SU-DHL-6 (cell line): ENCODE results near the gene SEPHS1.
"Not testable (repeated sequence)": the region's sequence is repeated elsewhere in the genome, so short reads cannot be mapped to it uniquely, and the experiment has no call there.

Source experiments
- H2AFZ ChIP-seq: fragments of 200-600 bp; sonication (generic); 2 replicates; pipeline ENCODE4 v1.6.1; 2014; ENCODE audit warnings: low read depth, mild to moderate bottlenecking, moderate library complexity, mixed read lengths, antibody characterized with exemption, low read length; ENCODE audit not compliant: severe bottlenecking
- H3F3A ChIP-seq: fragments of 200-600 bp; shearing (Covaris generic); 2 replicates; pipeline ENCODE4 v1.6.0; 2016; ENCODE audit warnings: antibody characterized with exemption, mild to moderate bottlenecking; ENCODE audit not compliant: insufficient read depth
- H3K27ac ChIP-seq: fragments of 200-600 bp; sonication (generic); 2 replicates; pipeline ENCODE4 v1.5.1; 2016; ENCODE audit warnings: low read depth, mild to moderate bottlenecking, low read length, moderate library complexity, mixed read lengths
- H3K27me3 ChIP-seq: fragments of 200-600 bp; sonication (generic), shearing (Covaris generic); 2 replicates; pipeline ENCODE4 v1.6.0; 2014; ENCODE audit warnings: mild to moderate bottlenecking, low read length
- H3K36me3 ChIP-seq: fragments of 200-600 bp; sonication (generic); 2 replicates; pipeline ENCODE4 v1.6.1; 2014; ENCODE audit warnings: mild to moderate bottlenecking, low read length, mixed read lengths
- H3K4me2 ChIP-seq: fragments of 300-600, 200-600 bp; shearing (Covaris generic), sonication (generic); 2 replicates; pipeline ENCODE4 v1.6.0; 2014; ENCODE audit warnings: low read length, low read depth, mild to moderate bottlenecking; ENCODE audit not compliant: poor library complexity, severe bottlenecking
- H3K4me3 ChIP-seq: fragments of 200-600 bp; sonication (generic); 2 replicates; pipeline ENCODE4 v1.5.1; 2014; ENCODE audit warnings: antibody characterized with exemption, low read length, mild to moderate bottlenecking, mixed read lengths; ENCODE audit not compliant: insufficient read depth, poor library complexity, severe bottlenecking
- H3K79me2 ChIP-seq: fragments of 200-600 bp; sonication (generic); 2 replicates; pipeline ENCODE4 v1.6.1; 2014; ENCODE audit warnings: mild to moderate bottlenecking, low read length, moderate library complexity; ENCODE audit not compliant: insufficient read depth
- H3K9ac ChIP-seq: fragments of 200-600 bp; sonication (generic); 2 replicates; pipeline ENCODE4 v1.7.0; 2014; ENCODE audit warnings: mild to moderate bottlenecking, low read length
- H3K9me2 ChIP-seq: fragments of 200-600 bp; sonication (generic); replicated peaks from 2 replicates; pipeline ENCODE4 v1.6.1; 2014; ENCODE audit warnings: low read length; ENCODE audit not compliant: insufficient read depth
- H3K9me3 ChIP-seq: fragments of 200-600 bp; sonication (generic); 2 replicates; pipeline ENCODE4 v1.6.1; 2014; ENCODE audit warnings: low read length, mixed read lengths; ENCODE audit not compliant: insufficient read depth
- H4K20me1 ChIP-seq: fragments of 200-600 bp; sonication (generic); 2 replicates; pipeline ENCODE4 v1.6.1; 2014; ENCODE audit warnings: low read depth, mild to moderate bottlenecking, antibody characterized with exemption, low read length, moderate library complexity, mixed read lengths
- CTCF ChIP-seq: fragments of 200-600 bp; sonication (generic); IDR thresholded peaks from one replicate; pipeline ENCODE4 v1.5.1; 2017; ENCODE audit warnings: antibody characterized with exemption, mild to moderate bottlenecking, low read length, moderate library complexity; ENCODE audit not compliant: insufficient read depth, poor library complexity, severe bottlenecking
- EZH2phosphoT487 ChIP-seq: fragments of 200-600 bp; sonication (generic), shearing (Covaris generic); conservative IDR thresholded peaks from 2 replicates; pipeline ENCODE4 v1.6.1; 2018; ENCODE audit warnings: mild to moderate bottlenecking, antibody characterized with exemption, low read length, moderate library complexity, mixed read lengths

Gene SEPHS1

GRCh38 chr10:13383399-13383761, 35.3 kb upstream of the SEPHS1 start:
- Histone ChIP-seq H3F3A (no peaks in the 10 kb centered on the region), H3K9ac (no peak overlapping the region), H3K36me3 (no peaks in the 10 kb centered on the region), H3K4me3 (no peak overlapping the region), H3K9me3 (no peaks in the 10 kb centered on the region), H4K20me1 (no peaks in the 10 kb centered on the region), H3K4me2 (no peak overlapping the region), H3K9me2 (no peaks in the 10 kb centered on the region), H3K27me3 (no peaks in the 10 kb centered on the region), H3K27ac (no peak overlapping the region), H2AFZ (no peak overlapping the region), H3K79me2 (no peaks in the 10 kb centered on the region)
- no peak for TF ChIP-seq CTCF
- no peak for TF ChIP-seq EZH2phosphoT487

GRCh38 chr10:13382703-13383398, 34.8 kb upstream of the SEPHS1 start:
- no peak overlapping the region for H3K4me3 ChIP-seq
- H3K9me2 ChIP-seq: no peaks in the 10 kb centered on the region
- TF ChIP-seq CTCF: no peak
- TF ChIP-seq EZH2phosphoT487: no peak
- H3K9ac ChIP-seq: no peak overlapping the region
- H3K9me3 ChIP-seq: no peaks in the 10 kb centered on the region
- H3K27me3 ChIP-seq: no peaks in the 10 kb centered on the region
- H3F3A ChIP-seq: no peaks in the 10 kb centered on the region
- no peaks in the 10 kb centered on the region for H3K79me2 ChIP-seq
- no peaks in the 10 kb centered on the region for H4K20me1 ChIP-seq
- no peaks in the 10 kb centered on the region for H3K36me3 ChIP-seq
- H3K4me2 ChIP-seq: no peak overlapping the region
- no peak overlapping the region for H3K27ac ChIP-seq
- no peak overlapping the region for H2AFZ ChIP-seq

- not testable (repeated sequence) for H3K27ac ChIP-seq, H3K9me3 ChIP-seq, H3K36me3 ChIP-seq, H3K9ac ChIP-seq, H3K9me2 ChIP-seq, H3F3A ChIP-seq, H3K4me2 ChIP-seq, H2AFZ ChIP-seq, H3K4me3 ChIP-seq, H3K27me3 ChIP-seq, H4K20me1 ChIP-seq, H3K79me2 ChIP-seq
Measured at GRCh38 chr10:13379061-13379460, 31.0 kb upstream of the SEPHS1 start.

GRCh38 chr10:13376746-13377145, 28.7 kb upstream of the SEPHS1 start:
- Histone ChIP-seq H3K79me2 (no peaks in the 10 kb centered on the region), H4K20me1 (no peaks in the 10 kb centered on the region), H3K9ac (no peak overlapping the region), H3K4me2 (no peak overlapping the region), H3K4me3 (no peak overlapping the region), H2AFZ (no peak overlapping the region), H3K9me3 (no peaks in the 10 kb centered on the region), H3K9me2 (no peaks in the 10 kb centered on the region), H3F3A (no peaks in the 10 kb centered on the region), H3K36me3 (no peaks in the 10 kb centered on the region), H3K27ac (no peak overlapping the region), H3K27me3 (no peaks in the 10 kb centered on the region)
- TF ChIP-seq CTCF (no peak), EZH2phosphoT487 (no peak)
